Neural cell (in vitro differentiated cells): ENCODE results near the gene YWHAG. TPM values are rescaled to one million over a fixed set of nuclear protein-coding genes. Genes with fewer than 3 reads are reported as not detected.
"Not testable (repeated sequence)": the region's sequence is repeated elsewhere in the genome, so short reads cannot be mapped to it uniquely, and the experiment has no call there.

Experiments
- H2AFZ ChIP-seq: fragments of 200-600, 300-800 bp; sonication (generic), shearing (Covaris generic); 2 replicates; pipeline ENCODE4 v1.6.0; 2014; ENCODE audit warnings: low read depth, mild to moderate bottlenecking, antibody characterized with exemption, low read length, moderate library complexity
- H3F3A ChIP-seq: fragments of 200-600 bp; shearing (Covaris generic); 2 replicates; pipeline ENCODE4 v1.6.1; 2016; ENCODE audit warnings: mild to moderate bottlenecking, moderate library complexity, mixed read lengths, antibody characterized with exemption, low read length; ENCODE audit not compliant: insufficient read depth, poor library complexity, severe bottlenecking
- H3K27ac ChIP-seq: fragments of 200-600, 300-800 bp; sonication (generic), shearing (Covaris generic); 2 replicates; pipeline ENCODE4 v1.5.1; 2014; ENCODE audit warnings: mild to moderate bottlenecking, low read length, moderate library complexity
- H3K27me3 ChIP-seq: fragments of 300-800, 200-600 bp; sonication (generic), shearing (Covaris generic); 2 replicates; pipeline ENCODE4 v1.6.0; 2014; ENCODE audit warnings: mild to moderate bottlenecking, low read depth, low read length, moderate library complexity; ENCODE audit not compliant: insufficient read depth
- H3K36me3 ChIP-seq: fragments of 300-800, 200-600 bp; sonication (generic), shearing (Covaris generic); 2 replicates; pipeline ENCODE4 v1.5.1; 2014; ENCODE audit warnings: mild to moderate bottlenecking, antibody characterized with exemption, low read length, moderate library complexity; ENCODE audit not compliant: insufficient read depth
- H3K4me2 ChIP-seq: fragments of 300-800, 200-600 bp; sonication (generic), shearing (Covaris generic); 2 replicates; pipeline ENCODE4 v1.6.0; 2014; ENCODE audit warnings: mild to moderate bottlenecking, low read length
- H3K4me3 ChIP-seq: fragments of 300-800, 200-600 bp; sonication (generic), shearing (Covaris generic); 2 replicates; pipeline ENCODE4 v1.5.1; 2014; ENCODE audit warnings: mild to moderate bottlenecking, low read length, moderate library complexity
- H3K79me2 ChIP-seq: fragments of 200-600 bp; shearing (Covaris generic); replicated peaks from 2 replicates; pipeline ENCODE4 v1.6.0; 2014; ENCODE audit warnings: mild to moderate bottlenecking, low read length, moderate library complexity; ENCODE audit not compliant: insufficient read depth
- H3K9ac ChIP-seq: fragments of 300-800, 200-600 bp; sonication (generic), shearing (Covaris generic); 2 replicates; pipeline ENCODE4 v1.6.1; 2016; ENCODE audit warnings: mild to moderate bottlenecking, low read length, mixed read lengths
- H3K9me2 ChIP-seq: fragments of 200-600 bp; shearing (Covaris generic); 2 replicates; pipeline ENCODE4 v1.6.1; 2016; ENCODE audit warnings: mild to moderate bottlenecking, low read length, mixed read lengths; ENCODE audit not compliant: insufficient read depth
- H3K9me3 ChIP-seq: fragments of 200-600, 300-800 bp; sonication (generic), shearing (Covaris generic); 2 replicates; pipeline ENCODE4 v1.6.1; 2016; ENCODE audit warnings: mild to moderate bottlenecking, mixed run types, low read length, moderate library complexity, mixed read lengths
- H4K20me1 ChIP-seq: fragments of 200-600 bp; shearing (Covaris generic); 2 replicates; pipeline ENCODE4 v1.6.1; 2016; ENCODE audit warnings: mild to moderate bottlenecking, mixed run types; ENCODE audit not compliant: insufficient read depth
- CTCF ChIP-seq: fragments of 450-650 bp; IDR thresholded peaks from 2 replicates; pipeline ENCODE4 v1.5.1; 2014; ENCODE audit warnings: antibody characterized with exemption, mild to moderate bottlenecking, moderate library complexity; ENCODE audit not compliant: poor library complexity, severe bottlenecking
- EP300 ChIP-seq: fragments of 450-650 bp; conservative IDR thresholded peaks from 2 replicates; pipeline ENCODE4 v1.6.1; 2014; ENCODE audit warnings: antibody characterized with exemption, mild to moderate bottlenecking, moderate library complexity; ENCODE audit not compliant: poor library complexity, severe bottlenecking
- EZH2 ChIP-seq: fragments of 200-600, 300-800 bp; shearing (Covaris generic), sonication (generic); IDR thresholded peaks from 2 replicates; pipeline ENCODE4 v1.6.1; 2014; ENCODE audit warnings: antibody characterized with exemption, low read length, borderline replicate concordance, mild to moderate bottlenecking; ENCODE audit not compliant: insufficient read depth, poor library complexity, severe bottlenecking
- MXI1 ChIP-seq: fragments of 450-650 bp; conservative IDR thresholded peaks from 2 replicates; pipeline ENCODE4 v1.6.1; 2014; ENCODE audit warnings: antibody characterized with exemption, mild to moderate bottlenecking; ENCODE audit not compliant: poor library complexity, severe bottlenecking
- POLR2AphosphoS5 ChIP-seq: IDR thresholded peaks from 2 replicates; pipeline ENCODE4 v1.6.1; 2012
- RAD21 ChIP-seq: fragments of 450-650 bp; conservative IDR thresholded peaks from 2 replicates; pipeline ENCODE4 v1.6.1; 2014; ENCODE audit warnings: antibody characterized with exemption, mild to moderate bottlenecking, moderate library complexity
- REST ChIP-seq: IDR thresholded peaks from 2 replicates; pipeline ENCODE4 v1.6.1; 2012; ENCODE audit warnings: borderline replicate concordance
- SMC3 ChIP-seq: fragments of 450-650 bp; conservative IDR thresholded peaks from 2 replicates; pipeline ENCODE4 v1.6.1; 2014; ENCODE audit warnings: antibody characterized with exemption, mild to moderate bottlenecking, moderate library complexity; ENCODE audit not compliant: poor library complexity
- TAF1 ChIP-seq: IDR thresholded peaks from 2 replicates; pipeline ENCODE4 v1.6.1; 2012; ENCODE audit warnings: low read depth
- polyA plus RNA-seq: library from polyadenylated mRNA; depleted of rRNA; stranded (reverse); fragments of >200 nt; gene quantifications from 2 replicates; pipeline ENCODE4 v1.2.3, GENCODE V29; 2014

The YWHAG gene
- polyA plus RNA-seq, 1 donor from 2014 or later = 284 TPM

- H3K9me3 ChIP-seq = no peaks in the 10 kb centered on the region
Measured at GRCh38 chr7:76403780-76404494, 45.1 kb upstream of the YWHAG start.

GRCh38 chr7:76403097-76403496 lies 44.3 kb upstream of the YWHAG start:
- H3K4me3 ChIP-seq, H3K27me3 ChIP-seq, H3K9ac ChIP-seq, H3F3A ChIP-seq, H3K4me2 ChIP-seq, H4K20me1 ChIP-seq, H3K36me3 ChIP-seq, H3K79me2 ChIP-seq, H3K27ac ChIP-seq, H3K9me3 ChIP-seq, H2AFZ ChIP-seq, H3K9me2 ChIP-seq: not testable (repeated sequence)

More at GRCh38 chr7:76403780-76404494, 45.1 kb upstream of the YWHAG start:
- Histone ChIP-seq H3K36me3 (no peaks in the 10 kb centered on the region), H3K27ac (no peak overlapping the region), H3K79me2 (no peaks in the 10 kb centered on the region), H3K9ac (no peak overlapping the region), H3K27me3 (no peaks in the 10 kb centered on the region), H2AFZ (no peak overlapping the region), H3K4me2 (no peak overlapping the region), H3K4me3 (no peak overlapping the region), H4K20me1 (no peaks in the 10 kb centered on the region), H3K9me2 (no peaks in the 10 kb centered on the region), H3F3A (no peaks in the 10 kb centered on the region)
- TF ChIP-seq RAD21 (no peak), POLR2AphosphoS5 (no peak), TAF1 (no peak), EP300 (no peak), MXI1 (no peak), CTCF (no peak), SMC3 (no peak)

- Histone ChIP-seq H2AFZ (no peak overlapping the region), H3K9ac (no peak overlapping the region), H3K79me2 (no peaks in the 10 kb centered on the region)
Measured at GRCh38 chr7:76400248-76400647, 41.5 kb upstream of the YWHAG start.

More at GRCh38 chr7:76400248-76400647, 41.5 kb upstream of the YWHAG start:
- Histone ChIP-seq H3K4me2 (no peak overlapping the region), H3F3A (no peaks in the 10 kb centered on the region), H3K4me3 (no peak overlapping the region), H3K9me2 (no peaks in the 10 kb centered on the region), H3K9me3 (no peaks in the 10 kb centered on the region), H3K27me3 (no peaks in the 10 kb centered on the region), H4K20me1 (no peaks in the 10 kb centered on the region), H3K36me3 (no peaks in the 10 kb centered on the region), H3K27ac (no peak overlapping the region)
- TF ChIP-seq REST (no peak), TAF1 (no peak), RAD21 (no peak), EZH2 (no peak), POLR2AphosphoS5 (no peak), SMC3 (no peak), EP300 (no peak), CTCF (no peak), MXI1 (no peak)
